ENCODE measurements around the gene KRTAP5-7.

DNA sequence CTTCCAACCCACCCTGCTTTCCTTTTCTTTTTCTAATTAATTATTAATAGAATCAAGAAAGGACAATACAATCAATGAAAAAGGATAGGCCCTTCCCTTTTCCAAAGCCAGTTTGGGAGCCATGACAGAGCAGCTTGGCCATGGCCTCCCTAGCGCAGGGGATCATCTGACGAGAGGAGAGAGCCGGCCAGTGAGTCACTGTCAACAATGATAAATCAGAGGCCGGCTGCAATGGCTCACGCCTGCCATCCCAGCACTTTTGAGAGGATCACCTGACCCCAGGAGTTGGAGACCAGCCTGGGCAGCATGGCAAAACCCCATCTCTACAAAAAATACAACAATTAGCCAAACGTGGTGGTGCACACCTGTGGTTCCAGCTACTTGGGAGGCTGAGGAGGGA is 27.5 kb upstream of the KRTAP5-7 start:
- TF ChIP-seq, protein P1, sequence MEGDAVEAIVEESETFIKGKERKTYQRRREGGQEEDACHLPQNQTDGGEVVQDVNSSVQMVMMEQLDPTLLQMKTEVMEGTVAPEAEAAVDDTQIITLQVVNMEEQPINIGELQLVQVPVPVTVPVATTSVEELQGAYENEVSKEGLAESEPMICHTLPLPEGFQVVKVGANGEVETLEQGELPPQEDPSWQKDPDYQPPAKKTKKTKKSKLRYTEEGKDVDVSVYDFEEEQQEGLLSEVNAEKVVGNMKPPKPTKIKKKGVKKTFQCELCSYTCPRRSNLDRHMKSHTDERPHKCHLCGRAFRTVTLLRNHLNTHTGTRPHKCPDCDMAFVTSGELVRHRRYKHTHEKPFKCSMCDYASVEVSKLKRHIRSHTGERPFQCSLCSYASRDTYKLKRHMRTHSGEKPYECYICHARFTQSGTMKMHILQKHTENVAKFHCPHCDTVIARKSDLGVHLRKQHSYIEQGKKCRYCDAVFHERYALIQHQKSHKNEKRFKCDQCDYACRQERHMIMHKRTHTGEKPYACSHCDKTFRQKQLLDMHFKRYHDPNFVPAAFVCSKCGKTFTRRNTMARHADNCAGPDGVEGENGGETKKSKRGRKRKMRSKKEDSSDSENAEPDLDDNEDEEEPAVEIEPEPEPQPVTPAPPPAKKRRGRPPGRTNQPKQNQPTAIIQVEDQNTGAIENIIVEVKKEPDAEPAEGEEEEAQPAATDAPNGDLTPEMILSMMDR (IDR thresholded peaks at IDR 0.05; ENCODE audit: low read depth, low read length) = no peak
- TF ChIP-seq EZH2phosphoT487 (IDR thresholded peaks at IDR 0.05; ENCODE audit: low read depth) = no peak
